IPS-20b (cell line): ENCODE results near the gene SMIM33.

Source experiments
- H3K27ac ChIP-seq: one replicate; pipeline ENCODE4 v1.5.1; 2013; ENCODE audit warnings: low read length
- H3K27me3 ChIP-seq: 2 replicates; pipeline ENCODE4 v1.6.1; 2013; ENCODE audit warnings: mild to moderate bottlenecking, low read length, inconsistent platforms; ENCODE audit not compliant: insufficient read depth
- H3K36me3 ChIP-seq: 2 replicates; pipeline ENCODE4 v1.6.1; 2013; ENCODE audit warnings: low read depth, mild to moderate bottlenecking, inconsistent platforms, low read length, moderate library complexity; ENCODE audit not compliant: insufficient read depth
- H3K4me1 ChIP-seq: 2 replicates; pipeline ENCODE4 v1.6.1; 2013; ENCODE audit warnings: mild to moderate bottlenecking, control low read depth, inconsistent platforms, low read length, moderate library complexity; ENCODE audit not compliant: insufficient read depth
- H3K4me3 ChIP-seq: 2 replicates; pipeline ENCODE4 v1.5.1; 2013; ENCODE audit warnings: mild to moderate bottlenecking, low read length, inconsistent platforms
- H3K9ac ChIP-seq: 2 replicates; pipeline ENCODE4 v1.6.1; 2013; ENCODE audit warnings: low read depth, mild to moderate bottlenecking, inconsistent platforms, low read length, moderate library complexity
- H3K9me3 ChIP-seq: 2 replicates; pipeline ENCODE4 v1.6.1; 2013; ENCODE audit warnings: mild to moderate bottlenecking, low read depth, low read length, inconsistent platforms; ENCODE audit not compliant: insufficient read depth

SMIM33 gene

DNA sequence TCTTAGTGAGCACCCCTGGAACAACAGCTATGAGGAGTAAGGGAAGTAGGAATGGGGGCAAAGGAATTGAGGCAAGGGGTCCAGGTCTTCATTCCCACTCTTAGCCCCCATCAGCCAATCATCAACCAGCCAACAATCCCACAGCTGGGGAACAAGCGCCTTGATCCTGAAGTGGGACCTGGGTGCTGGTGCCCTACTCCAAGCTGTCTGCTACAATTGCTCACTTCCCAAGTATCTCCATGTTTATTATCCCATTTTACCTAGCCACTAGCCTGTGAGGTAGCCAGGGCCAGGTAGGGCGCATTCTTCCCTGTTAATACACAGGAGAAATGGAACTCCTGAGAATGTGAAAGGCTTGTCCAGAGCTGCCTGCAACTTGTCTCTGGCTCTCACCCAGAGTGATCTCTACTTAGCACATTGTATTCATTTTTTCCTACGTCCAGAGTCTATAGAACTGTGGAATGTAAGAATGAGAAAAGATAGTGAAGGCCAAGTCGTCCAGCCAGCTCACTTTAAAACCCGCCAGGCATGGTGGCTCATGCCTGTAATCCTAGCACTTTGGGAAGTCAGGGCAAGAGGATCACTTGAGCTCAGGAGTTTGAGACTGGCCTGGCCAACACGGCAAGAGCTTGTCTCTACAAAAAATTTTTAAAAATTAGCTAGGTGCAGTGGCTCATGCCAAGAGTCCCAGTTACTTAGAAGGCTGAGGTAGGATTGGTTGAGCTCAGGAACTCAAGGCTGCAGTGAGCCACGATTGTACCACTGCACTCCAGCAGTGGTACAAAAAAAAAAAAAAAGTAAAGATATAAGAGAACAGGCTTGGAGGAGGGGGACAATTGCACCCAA, 25.3 kb upstream of the SMIM33 start:
- Histone ChIP-seq H3K9me3 (no peaks in the 10 kb centered on the region), H3K27me3 (no peaks in the 10 kb centered on the region), H3K36me3 (no peaks in the 10 kb centered on the region), H3K9ac (no peak overlapping the region), H3K4me3 (no peak overlapping the region), H3K27ac (no peak overlapping the region), H3K4me1 (no peaks in the 10 kb centered on the region)

DNA sequence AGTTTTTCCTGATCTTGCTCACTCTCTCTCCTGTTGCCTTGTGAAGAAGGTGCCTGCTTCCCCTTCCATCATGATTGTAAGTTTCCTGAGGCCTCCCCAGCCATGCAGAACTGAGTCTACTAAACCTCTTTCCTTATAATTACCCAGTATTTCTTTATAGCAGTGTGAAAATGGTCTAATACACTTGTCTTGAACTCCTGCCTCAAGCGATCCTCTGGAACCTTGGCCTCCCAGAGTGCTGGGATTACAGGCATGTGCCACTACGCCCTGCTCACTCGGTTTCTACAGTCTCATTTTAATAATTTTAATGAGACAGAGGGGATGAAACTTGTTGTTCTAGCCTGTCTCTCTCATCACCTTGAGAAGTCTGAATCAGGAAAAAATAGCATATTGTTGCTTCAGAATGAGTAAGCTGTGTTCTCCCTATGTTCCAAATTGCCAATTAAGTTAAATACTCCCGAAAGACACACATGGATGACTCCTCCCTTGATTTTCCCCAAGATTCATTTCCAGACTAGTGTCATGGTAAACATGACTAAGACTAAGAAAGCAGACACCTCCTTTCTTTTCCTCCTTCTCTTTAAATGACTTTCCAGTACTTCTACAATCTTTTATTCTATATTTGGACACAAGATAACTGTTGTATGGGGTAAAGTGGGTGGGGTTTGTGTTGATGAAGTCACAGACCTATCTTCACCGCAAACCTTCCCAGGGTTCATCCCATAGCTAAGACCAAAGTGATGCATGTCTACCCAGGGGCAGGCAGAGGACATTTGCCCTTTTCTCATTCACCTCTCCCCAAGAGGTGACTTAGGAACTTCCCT, 23.6 kb upstream of the SMIM33 start:
- H3K9me3 ChIP-seq = no peaks in the 10 kb centered on the region
- no peak overlapping the region for H3K9ac ChIP-seq
- no peaks in the 10 kb centered on the region for H3K27me3 ChIP-seq
- H3K4me3 ChIP-seq = no peak overlapping the region
- no peaks in the 10 kb centered on the region for H3K4me1 ChIP-seq
- no peak overlapping the region for H3K27ac ChIP-seq
- H3K36me3 ChIP-seq = no peaks in the 10 kb centered on the region

DNA sequence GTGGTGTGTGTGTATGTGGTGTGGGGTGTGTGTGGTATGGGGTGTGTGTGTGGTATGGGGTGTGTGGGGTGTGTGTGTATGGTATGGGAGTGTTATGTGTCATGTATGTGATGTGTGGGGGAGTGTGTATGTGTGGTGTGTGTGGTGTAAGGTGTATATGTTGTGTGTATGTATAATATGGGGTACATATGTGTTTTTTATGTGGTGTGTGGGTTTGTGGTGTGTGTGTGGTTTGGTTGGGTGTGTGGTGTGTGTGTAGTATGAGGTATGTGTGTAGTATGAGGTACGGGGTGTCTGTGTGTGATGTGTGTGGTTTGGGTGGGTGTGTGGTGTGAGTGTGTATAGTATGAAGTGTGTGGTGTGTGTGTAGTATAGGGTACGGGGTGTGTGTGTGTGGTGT, 19.6 kb upstream of the SMIM33 start:
- Histone ChIP-seq H3K36me3 (no peaks in the 10 kb centered on the region), H3K4me1 (no peaks in the 10 kb centered on the region), H3K9ac (no peak overlapping the region), H3K27ac (no peak overlapping the region), H3K27me3 (no peaks in the 10 kb centered on the region), H3K9me3 (no peaks in the 10 kb centered on the region), H3K4me3 (no peak overlapping the region)

DNA sequence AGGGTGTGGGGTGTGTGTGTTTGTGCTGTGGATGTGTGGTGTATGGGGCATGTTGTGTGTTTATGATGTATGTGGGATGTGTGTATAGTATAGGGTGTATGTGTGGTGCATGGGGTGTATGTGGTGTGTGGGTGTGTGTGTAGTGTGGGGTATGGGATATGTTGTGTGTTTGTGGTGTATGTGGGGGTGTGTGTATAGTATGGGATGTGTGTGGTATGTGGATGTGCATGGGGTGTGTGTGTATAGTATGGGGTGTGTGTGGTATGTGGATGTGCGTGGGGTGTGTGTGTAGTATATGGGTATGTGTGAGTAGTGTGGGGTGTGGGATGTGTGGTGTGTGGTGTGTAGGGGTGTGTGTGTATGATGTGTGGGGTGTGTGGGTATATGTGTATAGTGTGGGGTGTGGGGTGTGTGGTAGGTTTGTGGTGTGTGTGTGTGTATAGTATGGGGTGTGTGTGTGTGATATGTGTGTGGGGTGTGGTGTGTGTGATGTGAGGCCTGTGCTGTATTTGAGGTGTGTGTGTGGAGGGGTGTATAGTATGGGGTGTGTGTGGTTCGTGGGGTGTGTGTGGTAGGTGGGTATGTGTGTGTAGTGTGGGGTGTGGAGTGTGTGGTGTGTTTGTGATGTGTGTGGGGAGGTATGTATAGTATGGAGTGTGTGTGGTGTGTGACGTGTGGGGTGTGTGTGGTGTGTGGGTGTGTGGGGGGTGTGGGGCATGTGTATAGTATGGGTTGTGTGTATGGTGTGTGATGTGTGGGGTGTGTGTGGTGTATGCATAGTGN, 18.7 kb upstream of the SMIM33 start:
- Histone ChIP-seq H3K4me3 (no peak overlapping the region), H3K27me3 (no peaks in the 10 kb centered on the region), H3K4me1 (no peaks in the 10 kb centered on the region), H3K9me3 (no peaks in the 10 kb centered on the region), H3K9ac (no peak overlapping the region), H3K27ac (no peak overlapping the region), H3K36me3 (no peaks in the 10 kb centered on the region)

DNA sequence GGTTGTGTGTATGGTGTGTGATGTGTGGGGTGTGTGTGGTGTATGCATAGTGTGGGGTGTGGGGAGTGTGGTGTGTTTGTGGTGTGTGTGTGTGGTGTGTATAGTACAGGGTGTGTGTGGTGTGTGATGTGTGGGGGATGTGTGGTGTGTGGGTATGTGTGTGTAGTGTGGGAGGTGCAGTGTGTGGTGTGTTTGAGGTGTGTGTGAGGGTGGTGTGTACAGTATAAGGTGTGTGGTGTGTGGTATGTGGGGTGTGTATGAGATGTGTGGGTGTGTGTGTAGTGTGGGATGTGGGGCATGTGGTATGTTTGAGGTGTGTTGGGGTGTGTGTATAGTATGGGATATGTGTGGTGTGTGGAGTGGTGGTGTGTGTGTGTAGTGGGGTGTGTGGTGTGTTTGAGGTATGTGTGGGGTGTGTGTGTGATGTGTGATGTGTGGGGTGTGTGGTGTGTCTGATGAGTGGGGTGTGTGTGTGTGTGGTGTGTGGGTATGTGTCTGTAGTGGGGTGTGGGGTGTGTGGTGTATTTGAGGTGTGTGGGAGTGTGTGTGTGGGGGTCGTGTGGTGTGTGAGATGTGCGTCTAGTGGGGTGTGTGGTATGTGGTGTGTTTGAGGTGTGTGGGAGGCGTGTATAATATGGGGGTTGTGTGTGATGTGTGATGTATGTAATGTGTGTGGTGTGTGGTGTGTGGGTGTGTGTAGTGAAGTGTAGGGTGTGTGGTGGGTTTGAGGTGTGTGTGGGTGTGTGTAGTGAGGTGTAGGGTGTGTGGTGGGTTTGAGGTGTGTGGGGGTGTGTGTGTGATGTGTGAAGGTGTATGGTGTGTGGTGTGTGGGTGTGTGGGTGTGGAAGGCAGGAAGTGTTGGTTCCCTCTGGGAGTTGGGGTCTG, 16.9 kb upstream of the SMIM33 start:
- H3K27ac ChIP-seq = no peak overlapping the region
- H3K27me3 ChIP-seq = no peaks in the 10 kb centered on the region
- no peaks in the 10 kb centered on the region for H3K4me1 ChIP-seq
- no peak overlapping the region for H3K4me3 ChIP-seq
- no peaks in the 10 kb centered on the region for H3K9me3 ChIP-seq
- H3K9ac ChIP-seq = no peak overlapping the region
- H3K36me3 ChIP-seq = no peaks in the 10 kb centered on the region

DNA sequence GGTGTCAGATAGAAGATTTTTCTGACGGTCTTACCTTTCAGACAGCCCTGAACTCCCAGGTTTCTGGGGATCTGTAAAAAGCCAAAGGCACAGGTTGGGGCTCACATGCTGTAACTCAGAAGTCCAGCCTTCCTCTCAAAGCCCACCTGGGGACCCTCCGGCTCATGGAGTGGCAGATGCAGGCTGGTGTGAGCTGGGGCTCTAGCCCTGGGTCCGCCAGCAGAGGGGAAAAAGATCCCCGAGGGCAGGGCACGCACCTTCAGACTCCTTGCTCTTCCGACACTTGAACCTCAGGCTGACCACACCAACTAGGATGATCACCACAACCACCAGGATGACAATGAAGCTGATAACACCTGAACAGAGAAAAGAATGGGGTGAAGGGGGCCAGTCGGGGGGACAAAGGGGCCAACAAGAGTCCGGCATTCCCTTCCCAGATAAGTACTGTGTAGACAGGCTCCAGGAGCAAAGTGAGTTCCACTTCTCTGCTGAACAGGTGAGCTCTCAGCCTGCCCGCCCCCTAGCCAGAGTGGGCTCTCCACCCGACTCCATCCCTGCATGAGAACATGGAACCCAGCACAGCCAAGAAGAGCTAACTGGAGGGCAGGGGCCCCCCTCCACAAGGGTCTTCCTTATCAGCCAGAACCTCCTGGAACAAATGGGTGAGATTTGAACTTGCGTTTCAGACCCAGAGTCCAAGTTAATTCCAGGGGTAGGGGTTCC, 16.1 kb upstream of the SMIM33 start:
- Histone ChIP-seq H3K9me3 (no peaks in the 10 kb centered on the region), H3K27me3 (no peaks in the 10 kb centered on the region), H3K9ac (no peak overlapping the region), H3K27ac (no peak overlapping the region), H3K4me3 (no peak overlapping the region), H3K4me1 (no peaks in the 10 kb centered on the region), H3K36me3 (no peaks in the 10 kb centered on the region)

DNA sequence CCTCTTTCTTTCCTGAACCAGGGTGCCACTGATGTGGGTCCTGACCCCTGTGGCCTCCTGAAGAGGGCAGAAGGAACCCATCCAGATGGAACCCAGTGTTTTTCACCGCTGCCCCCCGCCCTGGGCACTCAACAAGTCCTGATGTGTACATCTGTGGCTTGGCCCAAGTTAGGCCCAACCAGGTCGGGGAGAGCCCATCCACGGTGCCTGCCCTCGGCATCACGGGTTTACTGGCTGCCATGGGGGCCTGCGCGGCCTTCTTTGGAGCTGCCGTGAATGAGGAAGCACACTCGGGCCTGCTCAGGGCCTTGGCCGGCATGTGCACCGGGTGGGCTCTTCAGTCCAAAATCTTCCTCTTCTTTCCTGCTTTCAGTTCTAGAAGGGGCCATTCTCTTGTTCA, 14.0 kb upstream of the SMIM33 start:
- Histone ChIP-seq H3K9me3 (no peaks in the 10 kb centered on the region), H3K27ac (no peak overlapping the region), H3K9ac (no peak overlapping the region), H3K36me3 (no peaks in the 10 kb centered on the region), H3K4me1 (no peaks in the 10 kb centered on the region), H3K4me3 (no peak overlapping the region), H3K27me3 (no peaks in the 10 kb centered on the region)

DNA sequence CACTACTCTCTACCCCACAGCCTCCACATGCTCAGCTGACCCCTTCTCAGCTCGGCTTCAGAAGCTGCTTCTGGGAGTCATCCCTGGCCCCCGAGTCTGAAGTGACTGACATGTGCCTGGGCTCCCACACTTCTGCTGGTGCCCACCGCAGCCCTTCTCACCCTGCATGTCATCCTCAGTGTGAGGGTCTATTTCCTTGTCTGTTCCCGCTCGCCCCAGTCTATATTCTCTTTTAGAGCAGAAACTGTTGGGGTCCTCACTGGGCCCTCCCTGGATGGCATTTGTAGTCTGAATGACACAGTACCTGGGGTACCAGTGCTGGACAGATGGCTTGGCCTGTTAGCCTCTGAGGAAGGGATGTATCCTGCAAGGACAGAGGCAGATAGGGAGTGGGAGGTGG, 13.6 kb upstream of the SMIM33 start:
- H3K4me3 ChIP-seq = no peak overlapping the region
- no peaks in the 10 kb centered on the region for H3K27me3 ChIP-seq
- no peak overlapping the region for H3K27ac ChIP-seq
- H3K36me3 ChIP-seq = no peaks in the 10 kb centered on the region
- H3K9ac ChIP-seq = no peak overlapping the region
- H3K4me1 ChIP-seq = peaks cover 4% of the 10 kb centered on the region
- H3K9me3 ChIP-seq = no peaks in the 10 kb centered on the region

DNA sequence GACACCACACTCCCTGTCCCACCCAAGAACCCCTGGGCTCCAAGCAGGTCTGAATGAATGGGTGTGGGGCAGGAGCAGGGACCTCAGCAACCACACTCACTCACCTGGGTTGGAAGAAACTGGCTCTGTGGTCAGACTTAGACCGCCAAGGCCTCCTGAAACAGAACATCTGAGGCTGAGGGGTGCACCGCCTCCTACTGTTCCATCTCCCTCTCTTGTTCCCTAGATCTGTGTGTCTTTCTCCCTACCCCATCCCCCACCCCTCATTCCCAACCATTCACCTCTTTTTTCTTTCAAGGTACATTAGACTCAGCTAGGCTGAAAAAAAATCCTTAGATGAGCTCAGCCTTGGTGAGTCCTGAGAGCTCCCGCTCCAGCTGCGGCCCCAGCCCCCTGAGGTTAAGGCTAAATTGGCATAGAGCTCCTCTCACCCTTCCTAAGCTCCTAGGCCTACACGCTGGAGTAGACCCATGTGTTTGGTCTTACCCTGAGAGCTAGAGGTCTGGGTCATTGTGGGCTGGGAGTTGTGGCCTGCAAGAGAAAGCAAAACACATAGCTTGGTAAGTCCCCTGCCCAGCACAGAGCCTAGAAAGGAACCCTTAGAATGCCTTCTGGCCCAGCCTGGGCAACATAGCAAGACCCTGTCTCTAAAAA, 13.0 kb upstream of the SMIM33 start:
- Histone ChIP-seq H3K4me3 (no peak overlapping the region), H3K36me3 (no peaks in the 10 kb centered on the region), H3K27me3 (no peaks in the 10 kb centered on the region), H3K9me3 (no peaks in the 10 kb centered on the region), H3K9ac (no peak overlapping the region), H3K4me1 (peaks cover 8% of the 10 kb centered on the region), H3K27ac (no peak overlapping the region)

DNA sequence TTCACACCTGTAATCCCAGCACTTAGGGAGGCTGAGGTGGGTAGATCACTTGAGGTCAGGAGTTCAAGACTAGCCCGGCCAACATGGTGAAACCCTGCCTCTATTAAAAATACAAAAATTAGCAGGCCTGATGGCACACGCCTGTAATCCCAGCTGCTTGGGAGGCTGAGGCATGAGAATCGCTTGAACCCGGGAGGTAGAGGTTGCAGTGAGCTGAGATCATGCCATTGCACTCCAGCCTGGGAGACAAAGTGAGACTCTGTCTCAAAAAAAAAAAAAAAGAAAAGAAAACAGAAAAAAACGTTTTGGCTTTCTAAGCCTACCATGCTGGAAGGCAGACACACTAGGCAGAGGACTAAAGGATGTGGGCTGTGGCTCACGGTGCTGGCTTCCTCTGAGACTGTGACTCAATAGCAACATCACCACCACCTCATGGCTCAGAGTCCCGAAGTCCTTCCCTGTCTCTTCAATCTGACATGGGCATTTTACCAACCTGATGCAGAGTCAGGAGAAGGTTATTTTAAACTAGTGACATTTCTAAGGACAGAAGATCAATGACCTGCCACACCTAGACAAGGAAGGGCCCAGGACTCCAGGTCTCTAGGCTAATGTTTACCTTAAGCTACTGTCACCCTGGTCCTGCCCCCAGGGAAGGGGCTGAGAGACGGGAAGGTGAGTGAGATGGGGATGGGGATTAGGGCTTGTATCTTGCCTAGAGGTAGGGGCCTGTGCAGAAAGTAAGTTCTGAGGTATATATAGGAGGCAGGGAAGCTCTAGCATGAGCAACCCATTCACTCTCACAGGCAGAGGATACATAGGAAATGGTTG, 12.0 kb upstream of the SMIM33 start:
- H3K36me3 ChIP-seq = no peaks in the 10 kb centered on the region
- no peak overlapping the region for H3K9ac ChIP-seq
- no peaks in the 10 kb centered on the region for H3K27me3 ChIP-seq
- H3K4me3 ChIP-seq = no peak overlapping the region
- no peak overlapping the region for H3K27ac ChIP-seq
- H3K4me1 ChIP-seq = peaks cover 10% of the 10 kb centered on the region
- no peaks in the 10 kb centered on the region for H3K9me3 ChIP-seq
